ENCODE measurements around the gene FIG4. TPM values are rescaled to one million over a fixed set of nuclear protein-coding genes. Genes with fewer than 3 reads are reported as not detected.
A peak's percentile ranks its signal among the peaks of the same experiment; 100 is the strongest.

Gene FIG4
- polyA plus RNA-seq, 3 donors: 27.2 to 65.3 (median 53.7) TPM

- no peaks in the 10 kb centered on the region for H3K27me3 ChIP-seq (ENCODE audit: control insufficient read depth in 2 of 2, insufficient read depth in 2 of 2, low read length in 2 of 2)
- no peak overlapping the region for H3K27ac ChIP-seq (ENCODE audit: low read depth in 1 of 2, low read length in 2 of 2)
- no peaks in the 10 kb centered on the region for H3K4me1 ChIP-seq (ENCODE audit: control insufficient read depth in 1 of 2, insufficient read depth in 2 of 2, low read length in 2 of 2)
- Mint-ChIP-seq H3K4me1 (peaks cover 11% of the 10 kb centered on the region), H3K36me3 (peaks cover 40 to 42% of the 10 kb centered on the region in 2 donors), H3K9me3 (peaks cover 0 to 12% (median 6%) of the 10 kb centered on the region in 7 donors), H3K27ac (peak overlapping the region in 3 of 7 donors; percentile 32 to 51 (median 38)), H3K4me3 (no peak overlapping the region), H3K27me3 (ENCODE audit: low read depth in 3 of 3) (no peaks in the 10 kb centered on the region)
- no peak overlapping the region for H3K9ac ChIP-seq (ENCODE audit: insufficient read depth, low read length, poor library complexity, severe bottlenecking)
- H3K36me3 ChIP-seq (replicated peaks in 1 of 2; ENCODE audit: control insufficient read depth in 1 of 2, insufficient read depth in 2 of 2, low read length in 2 of 2): peaks cover 16 to 52% of the 10 kb centered on the region in 2 donors
- no peaks in the 10 kb centered on the region for H3K9me3 ChIP-seq (replicated peaks in 1 of 2; ENCODE audit: control insufficient read depth in 1 of 2, insufficient read depth in 1 of 2, low read length in 2 of 2)
- peaks cover 63% of the 10 kb centered on the region for H3K79me2 ChIP-seq (ENCODE audit: insufficient read depth, low read length)
- H2AFZ ChIP-seq (ENCODE audit: insufficient read depth, low read depth, low read length, poor library complexity, severe bottlenecking): no peak overlapping the region
- intact Hi-C loops (cut with micrococcal nuclease): no loop called here
- H4K20me1 ChIP-seq (ENCODE audit: insufficient read depth, low read length): peaks cover 78% of the 10 kb centered on the region
- DNase-seq: no peak
- H3K4me3 ChIP-seq (replicated peaks in 1 of 3; ENCODE audit: low read depth in 2 of 3, low read length in 3 of 3): no peak overlapping the region
- no peak for TF ChIP-seq CTCF (IDR thresholded peaks at IDR 0.05)
- H3K4me2 ChIP-seq (replicated peaks; ENCODE audit: extremely low read depth, low read length, poor library complexity, severe bottlenecking): no peak overlapping the region
- 83% methylated on average over 8 of the region's 8 CpGs for WGBS (ENCODE audit: insufficient coverage)
Measured at GRCh38 chr6:109713097-109713496, 22.0 kb downstream of the FIG4 start.

GRCh38 chr6:109714166-109714565 lies 23.1 kb downstream of the FIG4 start:
- peaks cover 0 to 2% (median 0%) of the 10 kb centered on the region in 3 donors for H3K27me3 Mint-ChIP-seq (ENCODE audit: low read depth in 3 of 3)
- Histone ChIP-seq H3K4me2 (replicated peaks; ENCODE audit: extremely low read depth, low read length, poor library complexity, severe bottlenecking) (no peak overlapping the region), H3K27ac (ENCODE audit: low read depth in 1 of 2, low read length in 2 of 2) (no peak overlapping the region), H3K9me3 (replicated peaks in 1 of 2; ENCODE audit: control insufficient read depth in 1 of 2, insufficient read depth in 1 of 2, low read length in 2 of 2) (no peaks in the 10 kb centered on the region), H2AFZ (ENCODE audit: insufficient read depth, low read depth, low read length, poor library complexity, severe bottlenecking) (no peak overlapping the region), H3K4me1 (ENCODE audit: control insufficient read depth in 1 of 2, insufficient read depth in 2 of 2, low read length in 2 of 2) (no peaks in the 10 kb centered on the region), H3K79me2 (ENCODE audit: insufficient read depth, low read length) (peaks cover 52% of the 10 kb centered on the region), H3K27me3 (ENCODE audit: control insufficient read depth in 2 of 2, insufficient read depth in 2 of 2, low read length in 2 of 2) (no peaks in the 10 kb centered on the region), H3K4me3 (replicated peaks in 1 of 3; ENCODE audit: low read depth in 2 of 3, low read length in 3 of 3) (no peak overlapping the region), H3K9ac (ENCODE audit: insufficient read depth, low read length, poor library complexity, severe bottlenecking) (no peak overlapping the region), H4K20me1 (ENCODE audit: insufficient read depth, low read length) (peaks cover 67% of the 10 kb centered on the region), H3K36me3 (replicated peaks in 1 of 2; ENCODE audit: control insufficient read depth in 1 of 2, insufficient read depth in 2 of 2, low read length in 2 of 2) (peaks cover 24 to 57% of the 10 kb centered on the region in 2 donors)
- peak overlapping the region in 1 of 7 donors; percentile 19 for H3K27ac Mint-ChIP-seq
- no CpG with 5 or more reads among the region's 3 CpGs for WGBS (ENCODE audit: insufficient coverage)
- intact Hi-C loops (cut with micrococcal nuclease): no loop called here
- H3K4me1 Mint-ChIP-seq: peaks cover 11% of the 10 kb centered on the region
- DNase-seq: no peak
- TF ChIP-seq CTCF (IDR thresholded peaks at IDR 0.05): no peak
- peaks cover 0 to 9% (median 1%) of the 10 kb centered on the region in 7 donors for H3K9me3 Mint-ChIP-seq
- peaks cover 37 to 45% of the 10 kb centered on the region in 2 donors for H3K36me3 Mint-ChIP-seq
- H3K4me3 Mint-ChIP-seq: no peak overlapping the region
